Fibroblast of lung (primary cell): ENCODE measurements around the gene NDFIP2. TPM values are rescaled to one million over a fixed set of nuclear protein-coding genes. Genes with fewer than 3 reads are reported as not detected.

Experiments
- DNase-seq, 2 donors: peaks; one replicate each; pipeline versions ENCODE4 v3.0.0 to v3.0.0-alpha.2; 2010; ENCODE audit warnings: low read depth in 2 of 2
- H2AFZ ChIP-seq: 2 replicates; pipeline ENCODE4 v1.5.1; 2012; ENCODE audit warnings: low read length, control low read depth, inconsistent platforms
- H3K27ac ChIP-seq: 2 replicates; pipeline ENCODE4 v1.5.1; 2011; ENCODE audit warnings: low read length, control low read depth; ENCODE audit not compliant: insufficient read depth
- H3K27me3 ChIP-seq: 2 replicates; pipeline ENCODE4 v1.5.1; 2011; ENCODE audit warnings: mild to moderate bottlenecking, low read length; ENCODE audit not compliant: control insufficient read depth, insufficient read depth
- H3K36me3 ChIP-seq: 2 replicates; pipeline ENCODE4 v1.5.1; 2011; ENCODE audit warnings: low read length; ENCODE audit not compliant: control insufficient read depth, insufficient read depth
- H3K4me1 ChIP-seq: 2 replicates; pipeline ENCODE4 v1.5.1; 2011; ENCODE audit warnings: low read length; ENCODE audit not compliant: control insufficient read depth, insufficient read depth; ENCODE audit errors: extremely low read depth
- H3K4me2 ChIP-seq: 2 replicates; pipeline ENCODE4 v1.5.1; 2011; ENCODE audit warnings: low read length, control low read depth; ENCODE audit not compliant: insufficient read depth; ENCODE audit errors: extremely low read depth
- H3K4me3 ChIP-seq, 4 experiments: fragments of 200-600 bp in 1 of 4; sonication (generic) in 1 of 4; replicated peaks in 1 of 4; 2 replicates each; pipeline ENCODE4 v1.5.1; 2011 to 2016; ENCODE audit warnings: low read length in 4 of 4, low read depth in 3 of 4, mild to moderate bottlenecking in 3 of 4, control low read depth in 2 of 4, inconsistent platforms in 1 of 4, mixed read lengths in 1 of 4; ENCODE audit not compliant: insufficient read depth in 1 of 4; ENCODE audit errors: control extremely low read depth in 1 of 4
- H3K79me2 ChIP-seq: 2 replicates; pipeline ENCODE4 v1.5.1; 2012; ENCODE audit warnings: mild to moderate bottlenecking, low read length, inconsistent platforms; ENCODE audit not compliant: control insufficient read depth, insufficient read depth
- H3K9ac ChIP-seq: 2 replicates; pipeline ENCODE4 v1.5.1; 2011; ENCODE audit warnings: mild to moderate bottlenecking, low read length, control low read depth; ENCODE audit not compliant: insufficient read depth
- H3K9me3 ChIP-seq: 2 replicates; pipeline ENCODE4 v1.5.1; 2012; ENCODE audit warnings: low read depth, low read length; ENCODE audit not compliant: control insufficient read depth, insufficient read depth
- H4K20me1 ChIP-seq: 2 replicates; pipeline ENCODE4 v1.5.1; 2011; ENCODE audit warnings: low read length; ENCODE audit not compliant: control insufficient read depth, insufficient read depth; ENCODE audit errors: extremely low read depth
- EZH2 ChIP-seq: IDR thresholded peaks from 2 replicates; pipeline ENCODE4 v1.5.1; 2012; ENCODE audit warnings: low read length, control low read depth, mild to moderate bottlenecking; ENCODE audit errors: missing control alignments
- polyA plus RNA-seq, 2 donors: library from polyadenylated mRNA; depleted of rRNA in 1 of 2; stranded (reverse) in 1 of 2; unstranded in 1 of 2; fragments of >200 nt; gene quantifications; 2 replicates each; pipeline ENCODE4 v1.2.1, GENCODE V29; 2011 to 2012; ENCODE audit warnings: missing spikeins in 1 of 2
- total RNA-seq: library from RNA; depleted of rRNA; stranded (reverse); fragments of >200 nt; gene quantifications from 2 replicates; pipeline ENCODE4 v1.2.1, GENCODE V29; 2014
- TF ChIP-seq, protein P1 (sequence below), 2 donors: IDR thresholded peaks in 1 of 2; conservative IDR thresholded peaks in 1 of 2; 1 replicate in 1 of 2; 2 replicates in 1 of 2; pipeline ENCODE4 v1.5.1; 2011 to 2012; ENCODE audit warnings: low read length in 2 of 2, control low read depth in 1 of 2, inconsistent platforms in 1 of 2, low read depth in 1 of 2, mild to moderate bottlenecking in 1 of 2

Gene NDFIP2
- total and polyA plus RNA-seq, 2 donors (not counting 1 experiment from before 2014, with no cell fraction given): 39.1 to 46.4 TPM

DNA sequence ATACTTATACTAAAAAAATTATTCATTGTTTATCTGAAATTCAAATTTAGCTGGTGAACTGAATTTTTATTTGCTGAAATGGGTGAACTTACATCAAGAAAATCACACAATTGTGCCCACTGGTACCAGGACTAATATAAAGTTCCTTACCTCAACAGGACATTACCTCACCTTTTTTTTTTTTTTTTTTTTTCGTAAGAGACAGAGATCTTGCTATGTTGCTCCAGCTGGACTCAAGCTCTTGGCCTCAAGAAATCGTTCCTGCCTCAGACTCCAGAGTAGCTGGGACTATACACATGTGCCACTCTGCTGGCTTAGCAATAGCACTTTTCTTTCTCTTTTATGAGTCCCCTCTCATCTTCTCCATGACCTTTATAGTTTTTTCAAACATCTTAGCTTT is 22.5 kb upstream of the NDFIP2 start:
- Histone ChIP-seq H3K4me2 (no peak overlapping the region), H3K9ac (no peak overlapping the region), H3K36me3 (no peaks in the 10 kb centered on the region), H2AFZ (no peak overlapping the region), H3K27ac (no peak overlapping the region), H3K27me3 (no peaks in the 10 kb centered on the region), H3K9me3 (no peaks in the 10 kb centered on the region), H3K79me2 (no peaks in the 10 kb centered on the region), H4K20me1 (no peaks in the 10 kb centered on the region), H3K4me1 (no peaks in the 10 kb centered on the region), H3K4me3 (no peak overlapping the region)
- peak in 1 of 2 donors; percentile 11 for DNase-seq
- no peak for TF ChIP-seq EZH2
- TF ChIP-seq, protein P1, sequence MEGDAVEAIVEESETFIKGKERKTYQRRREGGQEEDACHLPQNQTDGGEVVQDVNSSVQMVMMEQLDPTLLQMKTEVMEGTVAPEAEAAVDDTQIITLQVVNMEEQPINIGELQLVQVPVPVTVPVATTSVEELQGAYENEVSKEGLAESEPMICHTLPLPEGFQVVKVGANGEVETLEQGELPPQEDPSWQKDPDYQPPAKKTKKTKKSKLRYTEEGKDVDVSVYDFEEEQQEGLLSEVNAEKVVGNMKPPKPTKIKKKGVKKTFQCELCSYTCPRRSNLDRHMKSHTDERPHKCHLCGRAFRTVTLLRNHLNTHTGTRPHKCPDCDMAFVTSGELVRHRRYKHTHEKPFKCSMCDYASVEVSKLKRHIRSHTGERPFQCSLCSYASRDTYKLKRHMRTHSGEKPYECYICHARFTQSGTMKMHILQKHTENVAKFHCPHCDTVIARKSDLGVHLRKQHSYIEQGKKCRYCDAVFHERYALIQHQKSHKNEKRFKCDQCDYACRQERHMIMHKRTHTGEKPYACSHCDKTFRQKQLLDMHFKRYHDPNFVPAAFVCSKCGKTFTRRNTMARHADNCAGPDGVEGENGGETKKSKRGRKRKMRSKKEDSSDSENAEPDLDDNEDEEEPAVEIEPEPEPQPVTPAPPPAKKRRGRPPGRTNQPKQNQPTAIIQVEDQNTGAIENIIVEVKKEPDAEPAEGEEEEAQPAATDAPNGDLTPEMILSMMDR (conservative IDR thresholded peaks at IDR 0.05 in 1 of 2, IDR thresholded peaks at IDR 0.05 in 1 of 2; ENCODE audit: low read depth in 1 of 2, low read length in 2 of 2): no peak

DNA sequence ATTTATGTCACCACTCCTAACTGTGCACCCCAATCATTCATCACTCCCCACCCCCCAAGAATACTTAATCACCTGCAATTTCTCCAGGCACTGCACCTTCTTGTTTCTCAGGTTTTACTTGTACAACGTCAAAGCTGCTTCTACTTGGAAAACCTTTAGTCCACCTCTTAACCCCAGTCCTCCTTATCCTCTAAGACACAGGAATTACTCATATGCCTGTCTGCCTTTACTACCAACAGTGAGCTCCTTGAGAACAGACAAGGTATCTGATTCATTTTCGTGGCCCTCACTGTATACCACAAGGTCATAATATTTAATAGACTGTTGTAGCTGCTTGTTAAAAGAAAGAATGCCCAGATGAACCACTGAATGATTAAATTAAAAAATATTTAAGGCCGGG is 21.0 kb upstream of the NDFIP2 start:
- Histone ChIP-seq H2AFZ (no peak overlapping the region), H4K20me1 (no peaks in the 10 kb centered on the region), H3K4me2 (no peak overlapping the region), H3K4me1 (no peaks in the 10 kb centered on the region), H3K36me3 (no peaks in the 10 kb centered on the region), H3K9ac (no peak overlapping the region), H3K4me3 (no peak overlapping the region), H3K9me3 (no peaks in the 10 kb centered on the region), H3K79me2 (no peaks in the 10 kb centered on the region), H3K27ac (no peak overlapping the region), H3K27me3 (no peaks in the 10 kb centered on the region)
- TF ChIP-seq, protein P1 (conservative IDR thresholded peaks at IDR 0.05 in 1 of 2, IDR thresholded peaks at IDR 0.05 in 1 of 2; ENCODE audit: low read depth in 1 of 2, low read length in 2 of 2): no peak
- TF ChIP-seq EZH2: no peak
- DNase-seq: peak in 1 of 2 donors; percentile 87

DNA sequence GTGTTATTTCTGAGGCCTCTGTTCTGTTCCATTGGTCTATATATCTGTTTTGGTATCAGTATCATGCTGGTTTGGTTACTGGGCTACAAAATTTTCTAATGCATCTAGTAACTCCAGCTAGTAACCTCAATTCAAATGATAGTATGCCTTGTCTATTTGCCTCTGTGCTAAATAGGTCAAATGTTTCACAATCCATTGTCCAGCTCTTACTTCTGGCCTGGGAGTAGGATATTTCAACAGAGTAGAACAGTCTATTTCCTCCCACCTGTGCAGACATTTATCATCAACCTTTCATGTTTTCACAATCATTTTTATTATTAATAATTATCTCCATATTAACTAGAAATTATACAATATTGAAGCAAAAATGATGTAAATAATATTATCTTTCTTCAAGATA is 18.1 kb upstream of the NDFIP2 start:
- Histone ChIP-seq H3K27me3 (no peaks in the 10 kb centered on the region), H3K9ac (no peak overlapping the region), H3K27ac (no peak overlapping the region), H3K36me3 (no peaks in the 10 kb centered on the region), H3K4me2 (no peak overlapping the region), H4K20me1 (no peaks in the 10 kb centered on the region), H2AFZ (no peak overlapping the region), H3K9me3 (no peaks in the 10 kb centered on the region), H3K4me1 (no peaks in the 10 kb centered on the region), H3K4me3 (no peak overlapping the region), H3K79me2 (no peaks in the 10 kb centered on the region)
- DNase-seq: no peak
- no peak for TF ChIP-seq EZH2
- TF ChIP-seq, protein P1 (conservative IDR thresholded peaks at IDR 0.05 in 1 of 2, IDR thresholded peaks at IDR 0.05 in 1 of 2; ENCODE audit: low read depth in 1 of 2, low read length in 2 of 2): no peak
